ENCODE data around the gene CEP57.
"Not testable (repeated sequence)": the region's sequence is repeated elsewhere in the genome, so short reads cannot be mapped to it uniquely, and the experiment has no call there.

CEP57 gene

GRCh38 chr11:95853862-95854261 lies 63.6 kb downstream of the CEP57 start:
- no peak for DNase-seq (ENCODE audit: low spot score)
- peaks cover 4% of the 10 kb centered on the region for H3K36me3 Mint-ChIP-seq (ENCODE audit: low read depth)
- H3K4me1 Mint-ChIP-seq (ENCODE audit: low read depth): no peaks in the 10 kb centered on the region
- no peak overlapping the region for H3K27ac Mint-ChIP-seq
- no peaks in the 10 kb centered on the region for H3K9me3 Mint-ChIP-seq
- H3K4me3 Mint-ChIP-seq: no peak overlapping the region
- H3K27me3 Mint-ChIP-seq (ENCODE audit: low read depth): no peaks in the 10 kb centered on the region

DNA sequence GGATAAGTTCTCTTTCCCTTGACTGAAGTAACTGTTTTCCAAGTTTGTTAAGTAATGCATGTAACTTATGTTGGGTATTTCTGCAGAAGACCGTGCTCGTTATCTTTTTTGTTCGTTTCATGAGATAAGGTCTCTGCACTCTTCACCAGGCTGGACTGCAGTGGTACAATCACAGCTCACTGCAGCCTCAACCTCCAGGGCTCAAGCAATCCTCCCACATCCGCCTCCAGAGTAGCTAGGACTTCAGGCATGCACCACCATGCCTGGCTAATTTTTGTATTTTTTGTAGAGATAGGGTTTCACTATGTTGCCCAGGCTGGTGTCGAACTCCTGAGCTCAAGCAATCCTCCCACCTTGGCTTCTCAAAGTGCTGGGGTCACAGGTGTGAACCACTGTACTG lies 64.1 kb downstream of the CEP57 start:
- H3K4me1 Mint-ChIP-seq (ENCODE audit: low read depth); H3K4me3 Mint-ChIP-seq; DNase-seq (ENCODE audit: low spot score); H3K27ac Mint-ChIP-seq; H3K9me3 Mint-ChIP-seq; H3K27me3 Mint-ChIP-seq (ENCODE audit: low read depth); H3K36me3 Mint-ChIP-seq (ENCODE audit: low read depth): not testable (repeated sequence)

DNA sequence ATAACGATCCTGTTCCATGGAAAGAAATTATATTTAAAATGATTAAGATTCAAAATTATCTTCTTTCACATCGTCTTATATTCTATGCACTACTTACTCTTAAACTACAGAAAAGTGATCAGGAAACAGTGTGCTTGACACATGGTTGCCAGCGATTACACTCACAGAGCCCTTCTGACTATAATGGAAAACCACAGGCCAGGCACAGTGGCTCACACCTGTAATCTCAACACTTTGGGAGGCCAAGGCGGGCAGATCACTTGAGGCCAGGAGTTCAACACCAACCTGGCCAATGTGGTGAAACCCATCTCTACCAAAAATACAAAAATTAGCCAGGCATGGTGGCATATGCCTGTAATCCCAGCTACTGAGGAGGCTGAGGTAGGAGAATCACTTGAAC lies 69.7 kb downstream of the CEP57 start:
- H3K27ac Mint-ChIP-seq; H3K9me3 Mint-ChIP-seq; H3K4me3 Mint-ChIP-seq; H3K4me1 Mint-ChIP-seq (ENCODE audit: low read depth); DNase-seq (ENCODE audit: low spot score); H3K36me3 Mint-ChIP-seq (ENCODE audit: low read depth); H3K27me3 Mint-ChIP-seq (ENCODE audit: low read depth): not testable (repeated sequence)

GRCh38 chr11:95863486-95864140 lies 73.3 kb downstream of the CEP57 start:
- no peaks in the 10 kb centered on the region for H3K9me3 Mint-ChIP-seq
- no peaks in the 10 kb centered on the region for H3K27me3 Mint-ChIP-seq (ENCODE audit: low read depth)
- no peak overlapping the region for H3K27ac Mint-ChIP-seq
- H3K4me3 Mint-ChIP-seq: no peak overlapping the region
- H3K4me1 Mint-ChIP-seq (ENCODE audit: low read depth): peaks cover 3% of the 10 kb centered on the region
- peaks cover 6% of the 10 kb centered on the region for H3K36me3 Mint-ChIP-seq (ENCODE audit: low read depth)
- DNase-seq (ENCODE audit: low spot score): no peak

DNA sequence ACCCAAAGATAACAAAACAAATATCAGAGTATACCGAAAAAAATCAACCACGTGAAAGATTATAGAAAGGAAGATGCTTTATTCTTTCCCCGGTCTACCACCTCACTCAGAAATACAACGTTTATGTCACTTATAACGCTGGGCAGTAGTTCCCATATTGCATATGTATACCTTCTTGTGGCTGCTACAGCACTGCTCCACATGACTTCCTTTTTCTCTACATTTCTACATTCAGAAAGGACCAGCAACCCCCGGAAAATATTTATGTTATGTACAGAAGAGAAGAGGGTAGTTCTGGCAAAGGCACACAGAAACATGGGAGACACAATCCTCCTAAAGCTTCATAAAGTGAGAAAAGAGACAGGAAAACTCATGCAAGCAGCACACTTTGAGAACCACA lies 76.8 kb downstream of the CEP57 start:
- no peak for DNase-seq (ENCODE audit: low spot score)
- H3K4me3 Mint-ChIP-seq: no peak overlapping the region
- H3K27me3 Mint-ChIP-seq (ENCODE audit: low read depth): no peaks in the 10 kb centered on the region
- H3K9me3 Mint-ChIP-seq: no peaks in the 10 kb centered on the region
- H3K4me1 Mint-ChIP-seq (ENCODE audit: low read depth): peaks cover 3% of the 10 kb centered on the region
- H3K27ac Mint-ChIP-seq: no peak overlapping the region
- peaks cover 8% of the 10 kb centered on the region for H3K36me3 Mint-ChIP-seq (ENCODE audit: low read depth)

- not testable (repeated sequence) for H3K36me3 Mint-ChIP-seq (ENCODE audit: low read depth); H3K27ac Mint-ChIP-seq; H3K9me3 Mint-ChIP-seq; H3K4me3 Mint-ChIP-seq; H3K4me1 Mint-ChIP-seq (ENCODE audit: low read depth); H3K27me3 Mint-ChIP-seq (ENCODE audit: low read depth); DNase-seq (ENCODE audit: low spot score)
Observed at GRCh38 chr11:95870877-95871276, 80.6 kb downstream of the CEP57 start.

GRCh38 chr11:95877291-95877690 lies 87.0 kb downstream of the CEP57 start:
- H3K4me3 Mint-ChIP-seq: no peak overlapping the region
- peaks cover 9% of the 10 kb centered on the region for H3K36me3 Mint-ChIP-seq (ENCODE audit: low read depth)
- DNase-seq (ENCODE audit: low spot score): no peak
- H3K27ac Mint-ChIP-seq: no peak overlapping the region
- no peaks in the 10 kb centered on the region for H3K4me1 Mint-ChIP-seq (ENCODE audit: low read depth)
- no peaks in the 10 kb centered on the region for H3K27me3 Mint-ChIP-seq (ENCODE audit: low read depth)
- H3K9me3 Mint-ChIP-seq: peaks cover 5% of the 10 kb centered on the region

Measured in T-helper 2 cell treated with Interferon-gamma antibody and Interleukin-4, amounts not matched to agents 5 μg/mL and 100 μg/mL, for 36 hours (primary cell).